ENCODE results near the gene DPAGT1. TPM values are rescaled to one million over a fixed set of nuclear protein-coding genes. Genes with fewer than 3 reads are reported as not detected.
"Not testable (repeated sequence)": the region's sequence is repeated elsewhere in the genome, so short reads cannot be mapped to it uniquely, and the experiment has no call there.

The DPAGT1 gene
- total RNA-seq, 1 donor from 2014 or later, result 76.1 TPM

DNA sequence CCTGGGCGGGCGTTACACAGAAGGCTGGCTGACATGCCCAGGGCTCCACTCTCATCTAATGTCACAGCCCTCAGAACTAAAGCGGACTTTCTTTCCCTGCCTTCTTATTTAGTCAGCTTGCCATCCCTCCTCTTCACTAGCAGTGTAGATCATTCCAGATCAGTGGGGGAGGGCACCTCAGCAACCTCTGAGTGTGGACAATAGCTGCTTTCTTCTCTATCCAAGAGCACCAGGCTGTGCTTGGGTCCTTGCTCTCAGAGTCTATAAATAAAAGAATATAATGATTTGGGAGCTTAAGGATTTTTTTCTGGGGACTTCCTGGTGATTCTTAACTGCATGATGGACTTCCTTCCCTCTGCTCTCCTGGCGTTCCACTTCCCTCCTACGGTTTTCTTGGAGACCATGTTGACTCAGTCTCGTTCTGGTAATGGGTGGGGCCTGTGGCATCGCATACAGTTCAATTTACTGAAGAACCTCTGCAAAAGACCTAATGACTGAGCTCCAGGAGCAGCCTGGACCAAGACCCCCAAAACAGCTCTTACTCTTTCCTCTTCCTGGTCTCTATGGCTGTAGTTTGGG lies 19.9 kb downstream of the DPAGT1 start:
- DNase-seq, result no peak
- H3K4me1 Mint-ChIP-seq, result peaks cover 9% of the 10 kb centered on the region
- H3K27me3 Mint-ChIP-seq, result no peaks in the 10 kb centered on the region
- H3K36me3 Mint-ChIP-seq (ENCODE audit: low read depth), result peaks cover 40% of the 10 kb centered on the region
- H3K4me3 Mint-ChIP-seq, result no peak overlapping the region
- intact Hi-C loops (cut with micrococcal nuclease), result no loop called here
- no peak overlapping the region for H3K27ac Mint-ChIP-seq
- H3K9me3 Mint-ChIP-seq, result no peaks in the 10 kb centered on the region

DNA sequence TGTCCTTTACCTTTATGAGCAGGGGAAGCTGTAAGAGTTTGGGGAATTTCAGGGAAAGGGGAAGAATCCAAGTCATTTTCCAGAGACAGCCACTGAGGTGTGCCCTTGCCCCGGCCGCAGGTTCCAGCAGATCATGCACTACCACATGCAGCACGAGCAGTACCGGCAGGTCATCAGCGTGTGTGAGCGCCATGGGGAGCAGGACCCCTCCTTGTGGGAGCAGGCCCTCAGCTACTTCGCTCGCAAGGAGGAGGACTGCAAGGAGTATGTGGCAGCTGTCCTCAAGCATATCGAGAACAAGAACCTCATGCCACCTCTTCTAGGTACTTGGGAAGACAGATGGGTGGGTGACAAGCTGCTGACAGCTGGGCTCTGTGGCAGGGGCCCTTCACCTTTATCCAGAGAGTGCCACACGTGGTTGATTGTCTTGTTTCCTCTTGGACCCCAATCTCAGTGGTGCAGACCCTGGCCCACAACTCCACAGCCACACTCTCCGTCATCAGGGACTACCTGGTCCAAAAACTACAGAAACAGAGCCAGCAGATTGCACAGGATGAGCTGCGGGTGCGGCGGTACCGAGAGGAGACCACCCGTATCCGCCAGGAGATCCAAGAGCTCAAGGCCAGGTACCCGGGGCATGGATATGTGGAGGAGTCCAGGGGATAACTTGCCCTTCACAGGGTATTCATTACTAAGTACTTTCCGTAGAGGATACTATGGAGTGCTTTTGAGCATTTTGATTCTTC lies 22.8 kb downstream of the DPAGT1 start:
- H3K27me3 Mint-ChIP-seq, result no peaks in the 10 kb centered on the region
- H3K4me3 Mint-ChIP-seq, result no peak overlapping the region
- H3K27ac Mint-ChIP-seq, result no peak overlapping the region
- DNase-seq, result no peak
- H3K4me1 Mint-ChIP-seq, result no peaks in the 10 kb centered on the region
- intact Hi-C loops (cut with micrococcal nuclease), result no loop called here
- H3K9me3 Mint-ChIP-seq, result no peaks in the 10 kb centered on the region
- peaks cover 46% of the 10 kb centered on the region for H3K36me3 Mint-ChIP-seq (ENCODE audit: low read depth)

DNA sequence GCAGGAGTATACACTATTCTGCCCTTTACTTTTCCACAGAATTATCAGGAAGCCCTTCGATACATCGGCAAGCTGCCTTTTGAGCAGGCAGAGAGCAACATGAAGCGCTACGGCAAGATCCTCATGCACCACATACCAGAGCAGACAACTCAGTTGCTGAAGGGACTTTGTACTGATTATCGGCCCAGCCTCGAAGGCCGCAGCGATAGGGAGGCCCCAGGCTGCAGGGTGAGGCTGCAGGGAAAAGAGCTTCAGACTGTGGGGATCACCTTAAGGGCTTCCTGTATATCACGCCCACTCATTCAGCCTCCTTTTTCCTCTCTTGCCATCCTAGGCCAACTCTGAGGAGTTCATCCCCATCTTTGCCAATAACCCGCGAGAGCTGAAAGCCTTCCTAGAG lies 23.8 kb downstream of the DPAGT1 start:
- H3K4me3 Mint-ChIP-seq, result no peak overlapping the region
- intact Hi-C loops (cut with micrococcal nuclease), result no loop called here
- no peaks in the 10 kb centered on the region for H3K27me3 Mint-ChIP-seq
- H3K27ac Mint-ChIP-seq, result no peak overlapping the region
- peaks cover 53% of the 10 kb centered on the region for H3K36me3 Mint-ChIP-seq (ENCODE audit: low read depth)
- peaks cover 1% of the 10 kb centered on the region for H3K4me1 Mint-ChIP-seq
- DNase-seq, result no peak
- H3K9me3 Mint-ChIP-seq, result no peaks in the 10 kb centered on the region

- peaks cover 25% of the 10 kb centered on the region for H3K36me3 Mint-ChIP-seq (ENCODE audit: low read depth)
- intact Hi-C loops (cut with micrococcal nuclease), result loop anchor here (1.0 to 5.0 kb wide), 5 partner anchors 10 to 255 kb away; partner anchors contain the start of genes HMBS, HYOU1 and SLC37A4
- peak; percentile 99 for DNase-seq
- no peaks in the 10 kb centered on the region for H3K9me3 Mint-ChIP-seq
- peak within 1 kb of the TSS; percentile 92 for H3K4me3 Mint-ChIP-seq
- no peaks in the 10 kb centered on the region for H3K27me3 Mint-ChIP-seq
- H3K27ac Mint-ChIP-seq, result peak within 1 kb of the TSS; percentile 93
- H3K4me1 Mint-ChIP-seq, result peaks cover 22% of the 10 kb centered on the region
These were observed 34.1 kb downstream of the DPAGT1 start, which contains the start of gene VPS11 for GRCh38 chr11:119067371-119068222. Gene VPS11, plus strand, starts transcription at chr11:119067818. Its CDS starts 6 bp downstream, at chr11:119067824.

DNA sequence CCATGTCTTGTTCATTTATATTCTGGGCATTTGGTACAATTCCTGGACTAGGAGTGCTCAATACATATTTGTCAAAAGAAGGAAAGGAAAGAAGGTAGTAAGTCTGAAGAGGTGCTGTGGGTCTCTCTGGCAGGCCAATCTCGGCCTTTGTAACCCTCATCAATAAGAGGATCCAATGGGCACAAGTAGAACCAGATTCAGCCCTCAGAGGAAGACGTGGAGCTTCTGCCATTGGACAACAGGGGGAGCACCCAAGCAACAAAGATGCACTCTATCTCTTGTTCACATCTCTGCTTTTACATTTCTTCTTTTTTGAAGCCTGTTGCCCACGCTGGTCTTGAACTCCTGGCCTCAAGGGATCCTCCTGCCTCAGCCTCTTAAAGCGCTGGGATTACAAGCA lies 36.3 kb downstream of the DPAGT1 start:
- intact Hi-C loops (cut with micrococcal nuclease), result loop anchor here (2.0 to 5.0 kb wide), 2 partner anchors 131 to 257 kb away; no protein-coding TSS in a partner anchor
- no peaks in the 10 kb centered on the region for H3K9me3 Mint-ChIP-seq
- H3K36me3 Mint-ChIP-seq (ENCODE audit: low read depth), result peaks cover 9% of the 10 kb centered on the region
- peaks cover 22% of the 10 kb centered on the region for H3K4me1 Mint-ChIP-seq
- peak overlapping the region; percentile 92 for H3K4me3 Mint-ChIP-seq
- H3K27ac Mint-ChIP-seq, result peak overlapping the region; percentile 40
- H3K27me3 Mint-ChIP-seq, result no peaks in the 10 kb centered on the region
- DNase-seq, result peak; percentile 87

GRCh38 chr11:119062779-119063178 lies 38.9 kb downstream of the DPAGT1 start:
- H3K36me3 Mint-ChIP-seq (ENCODE audit: low read depth), result peaks cover 3% of the 10 kb centered on the region
- no peak for DNase-seq
- peaks cover 25% of the 10 kb centered on the region for H3K4me1 Mint-ChIP-seq
- H3K27me3 Mint-ChIP-seq, result no peaks in the 10 kb centered on the region
- H3K27ac Mint-ChIP-seq, result no peak overlapping the region
- intact Hi-C loops (cut with micrococcal nuclease), result no loop called here
- no peaks in the 10 kb centered on the region for H3K9me3 Mint-ChIP-seq
- H3K4me3 Mint-ChIP-seq, result no peak overlapping the region

- intact Hi-C loops (cut with micrococcal nuclease), result no loop called here
These were observed 40.4 kb downstream of the DPAGT1 start for GRCh38 chr11:119061256-119061655.

GRCh38 chr11:119059128-119059527 lies 42.5 kb downstream of the DPAGT1 start:
- H3K27ac Mint-ChIP-seq, H3K4me3 Mint-ChIP-seq, H3K27me3 Mint-ChIP-seq, DNase-seq, H3K9me3 Mint-ChIP-seq: not testable (repeated sequence)
- H3K36me3 Mint-ChIP-seq (ENCODE audit: low read depth), result peaks cover 24% of the 10 kb centered on the region
- intact Hi-C loops (cut with micrococcal nuclease), result loop anchor here (5.0 kb wide), 1 partner anchor 62 kb away; the partner anchor contains the start of gene CENATAC
- peaks cover 24% of the 10 kb centered on the region for H3K4me1 Mint-ChIP-seq

More at GRCh38 chr11:119061256-119061655, 40.4 kb downstream of the DPAGT1 start:
- Mint-ChIP-seq H3K27me3 (no peaks in the 10 kb centered on the region), H3K9me3 (no peaks in the 10 kb centered on the region), H3K27ac (no peak overlapping the region), H3K4me1 (peaks cover 20% of the 10 kb centered on the region), H3K36me3 (ENCODE audit: low read depth) (peaks cover 7% of the 10 kb centered on the region), H3K4me3 (no peak overlapping the region)
- no peak for DNase-seq

DNA sequence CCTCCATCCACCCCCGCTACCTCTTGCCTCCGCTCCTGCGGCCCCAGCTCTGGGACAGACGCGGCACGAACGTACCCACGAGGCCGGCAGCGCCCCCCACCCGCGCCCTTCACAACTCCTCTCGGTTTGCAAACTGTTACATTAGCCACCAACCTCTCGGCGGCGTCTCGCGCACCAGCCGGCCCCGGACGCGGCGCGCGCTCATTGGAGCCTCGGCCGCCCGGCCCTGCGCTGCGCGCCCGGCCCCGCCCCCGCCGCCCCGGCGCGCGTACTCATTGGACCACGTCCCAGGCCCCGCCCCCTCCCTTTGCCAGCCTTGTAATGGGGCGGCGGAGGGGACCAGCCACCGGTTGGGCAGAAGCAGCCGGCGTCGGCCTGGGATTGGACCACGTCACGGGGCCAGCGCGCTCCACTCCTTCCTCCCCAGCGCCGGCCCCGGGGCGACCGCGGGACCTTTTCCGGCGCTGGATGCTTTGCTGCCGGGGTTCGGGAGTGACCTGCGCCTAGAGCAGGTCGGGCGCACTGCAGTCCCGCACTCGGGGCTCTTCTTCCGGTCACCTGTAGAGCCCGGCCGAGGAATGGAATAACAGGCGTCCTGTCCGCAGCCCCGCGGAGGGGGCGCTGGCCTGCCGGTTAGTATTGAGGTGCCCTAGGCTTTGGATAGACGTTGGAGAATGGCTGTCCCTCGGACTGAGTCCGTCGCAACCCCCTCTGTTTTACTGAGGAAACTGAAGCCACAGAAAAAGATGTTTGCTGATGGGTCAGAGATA lies 44.5 kb downstream of the DPAGT1 start, which contains the start of gene HYOU1:
TSS of gene HYOU1 (minus strand) at position 206 of the 770 bp plus-strand sequence. CDS start 1,045 bp downstream, outside the sequence.
- H3K36me3 Mint-ChIP-seq (ENCODE audit: low read depth), result peaks cover 40% of the 10 kb centered on the region
- H3K9me3 Mint-ChIP-seq, result no peaks in the 10 kb centered on the region
- peak within 1 kb of the TSS; percentile 95 for H3K4me3 Mint-ChIP-seq
- DNase-seq, result peak; percentile 99
- H3K27ac Mint-ChIP-seq, result peak within 1 kb of the TSS; percentile 98
- intact Hi-C loops (cut with micrococcal nuclease), result loop anchor here (1.0 to 5.0 kb wide), 8 partner anchors 10 to 64 kb away; partner anchors contain the start of genes CENATAC, DPAGT1, HINFP and HMBS
- H3K27me3 Mint-ChIP-seq, result no peaks in the 10 kb centered on the region
- H3K4me1 Mint-ChIP-seq, result peaks cover 36% of the 10 kb centered on the region

DNA sequence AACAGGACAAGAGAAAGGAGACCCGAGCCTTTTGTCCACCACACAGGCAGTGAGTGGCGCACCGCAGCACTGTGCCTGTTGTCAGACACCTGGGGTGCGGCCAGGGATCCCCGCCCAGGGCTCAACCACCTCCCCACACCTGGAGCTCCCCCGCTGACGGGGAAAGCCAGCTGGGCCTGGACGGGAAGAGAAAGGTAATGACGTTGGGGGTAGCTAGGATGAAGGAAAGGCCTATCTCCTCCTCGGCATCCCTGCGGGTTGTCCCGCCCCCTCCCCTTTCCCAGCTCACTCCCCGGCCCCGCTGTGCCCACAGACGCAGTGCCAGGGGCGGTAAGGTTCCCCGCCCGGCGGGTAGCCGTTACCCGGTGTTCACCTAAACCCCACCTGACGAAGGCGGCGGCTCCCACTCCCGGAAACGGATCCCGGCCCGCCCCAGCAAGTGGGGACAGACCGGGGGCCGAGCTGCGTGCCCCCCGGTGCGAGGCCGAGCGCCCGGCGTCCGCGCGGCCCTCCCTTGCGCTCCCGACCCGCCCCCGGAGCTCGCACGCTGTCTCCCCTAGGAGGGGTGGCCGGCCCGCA lies 45.1 kb downstream of the DPAGT1 start:
- Mint-ChIP-seq H3K27ac (peak overlapping the region; percentile 98), H3K4me1 (peaks cover 41% of the 10 kb centered on the region), H3K4me3 (peak overlapping the region; percentile 95), H3K9me3 (no peaks in the 10 kb centered on the region), H3K27me3 (no peaks in the 10 kb centered on the region), H3K36me3 (ENCODE audit: low read depth) (peaks cover 45% of the 10 kb centered on the region)
- intact Hi-C loops (cut with micrococcal nuclease), result loop anchor here (5.0 kb wide), 1 partner anchor 59 kb away; the partner anchor contains the start of gene CENATAC
- DNase-seq, result peak; percentile 83

- Mint-ChIP-seq H3K27ac (peak overlapping the region; percentile 80), H3K27me3 (no peaks in the 10 kb centered on the region), H3K4me3 (peak overlapping the region; percentile 95), H3K9me3 (no peaks in the 10 kb centered on the region), H3K4me1 (peaks cover 45% of the 10 kb centered on the region), H3K36me3 (ENCODE audit: low read depth) (peaks cover 51% of the 10 kb centered on the region)
- peak; percentile 75 for DNase-seq
- intact Hi-C loops (cut with micrococcal nuclease), result loop anchor here (5.0 kb wide), 1 partner anchor 59 kb away; the partner anchor contains the start of gene CENATAC
These were observed 45.8 kb downstream of the DPAGT1 start for GRCh38 chr11:119055901-119056300.

GRCh38 chr11:119054418-119054817 lies 47.2 kb downstream of the DPAGT1 start:
- DNase-seq, result no peak
- H3K36me3 Mint-ChIP-seq (ENCODE audit: low read depth), result peaks cover 59% of the 10 kb centered on the region
- no peaks in the 10 kb centered on the region for H3K9me3 Mint-ChIP-seq
- no peak overlapping the region for H3K4me3 Mint-ChIP-seq
- H3K27me3 Mint-ChIP-seq, result no peaks in the 10 kb centered on the region
- intact Hi-C loops (cut with micrococcal nuclease), result no loop called here
- H3K4me1 Mint-ChIP-seq, result peaks cover 46% of the 10 kb centered on the region
- H3K27ac Mint-ChIP-seq, result no peak overlapping the region

Measured in activated CD4-positive, alpha-beta T cell treated with anti-CD3 and anti-CD28 coated beads, Interleukin-2, amount 10 ng/mL, durations not matched to agents 24 days and 14 days (primary cell).